ENCODE results near the gene FAM163A. TPM values are rescaled to one million over a fixed set of nuclear protein-coding genes. Genes with fewer than 3 reads are reported as not detected.
A peak's percentile ranks its signal among the peaks of the same experiment; 100 is the strongest.

The FAM163A gene
- total RNA-seq, 1 donor from 2014 or later: not detected

- no peak overlapping the region for H3K4me3 ChIP-seq (ENCODE audit: low read depth, low read length)
- TF ChIP-seq CTCF (conservative IDR thresholded peaks at IDR 0.05; ENCODE audit: low read depth, low read length): no peak
- DNase-seq (ENCODE audit: low read depth): no peak
These were observed 63.2 kb downstream of the FAM163A start for GRCh38 chr1:179806333-179806732.

- no peak overlapping the region for H3K4me3 ChIP-seq (ENCODE audit: low read depth, low read length)
- TF ChIP-seq CTCF (conservative IDR thresholded peaks at IDR 0.05; ENCODE audit: low read depth, low read length): no peak
- no peak for DNase-seq (ENCODE audit: low read depth)
These were observed 64.2 kb downstream of the FAM163A start for GRCh38 chr1:179807291-179807690.

GRCh38 chr1:179807691-179808485, 64.8 kb downstream of the FAM163A start:
- no peak for TF ChIP-seq CTCF (conservative IDR thresholded peaks at IDR 0.05; ENCODE audit: low read depth, low read length)
- DNase-seq (ENCODE audit: low read depth): no peak
- H3K4me3 ChIP-seq (ENCODE audit: low read depth, low read length): no peak overlapping the region

- H3K4me3 ChIP-seq (ENCODE audit: low read depth, low read length): no peak overlapping the region
- no peak for TF ChIP-seq CTCF (conservative IDR thresholded peaks at IDR 0.05; ENCODE audit: low read depth, low read length)
- no peak for DNase-seq (ENCODE audit: low read depth)
These were observed 65.4 kb downstream of the FAM163A start for GRCh38 chr1:179808503-179808902.

- peak; percentile 3 for DNase-seq (ENCODE audit: low read depth)
- TF ChIP-seq CTCF (conservative IDR thresholded peaks at IDR 0.05; ENCODE audit: low read depth, low read length): peak; percentile 87
- H3K4me3 ChIP-seq (ENCODE audit: low read depth, low read length): no peak overlapping the region
These were observed 66.6 kb downstream of the FAM163A start for GRCh38 chr1:179809506-179810366.

- DNase-seq (ENCODE audit: low read depth): no peak
- no peak overlapping the region for H3K4me3 ChIP-seq (ENCODE audit: low read depth, low read length)
- no peak for TF ChIP-seq CTCF (conservative IDR thresholded peaks at IDR 0.05; ENCODE audit: low read depth, low read length)
These were observed 67.2 kb downstream of the FAM163A start for GRCh38 chr1:179810367-179810715.
